Measurements from ENCODE around the gene ALG1. TPM values are rescaled to one million over a fixed set of nuclear protein-coding genes. Genes with fewer than 3 reads are reported as not detected.

ALG1 gene
- total and polyA plus RNA-seq, 2 of the 13 experiments (the other 11 are each of a cell fraction or from before 2014, with no cell fraction given): 43.3 to 75.6 TPM

- Histone ChIP-seq H4K20me1 (ENCODE audit: insufficient read depth, low read length) (no peaks in the 10 kb centered on the region), H3K4me1 (ENCODE audit: insufficient read depth, low read length) (peaks cover 25% of the 10 kb centered on the region), H3K9ac (ENCODE audit: insufficient read depth, low read depth, low read length) (peak overlapping the region; percentile 85), H3K4me3 (replicated peaks in 1 of 3; ENCODE audit: insufficient read depth in 1 of 3, low read depth in 2 of 3, low read length in 3 of 3) (peak overlapping the region; percentile 79 to 89 (median 82)), H3K4me2 (ENCODE audit: low read depth, low read length) (peak overlapping the region; percentile 95), H3K79me2 (ENCODE audit: insufficient read depth, low read length) (peaks cover 26% of the 10 kb centered on the region), H2AFZ (ENCODE audit: low read length) (peak overlapping the region; percentile 73), H3K27ac (ENCODE audit: extremely low read length, insufficient read depth, low read length) (peak overlapping the region; percentile 70), H3K9me3 (ENCODE audit: low read length) (no peaks in the 10 kb centered on the region), H3K27me3 (ENCODE audit: control insufficient read depth in 1 of 2, insufficient read depth in 2 of 2, low read length in 2 of 2) (no peaks in the 10 kb centered on the region; a peak in 1 of 5 replicates), H3K36me3 (replicated peaks in 1 of 2; ENCODE audit: control insufficient read depth in 1 of 2, insufficient read depth in 2 of 2, low read length in 2 of 2) (peaks cover 14 to 28% of the 10 kb centered on the region in 2 experiments)
- DNase-seq (ENCODE audit: low spot score) (no peak), FAIRE-seq (peak; percentile 12), ATAC-seq (no peak)
- TF ChIP-seq ZNF816 (CRISPR knock-in tag; IDR thresholded peaks at IDR 0.05; ENCODE audit: borderline replicate concordance) (peak; percentile 77; the same call in 1 of the 2 replicates), ELF4 (CRISPR knock-in tag; IDR thresholded peaks at IDR 0.05; ENCODE audit: borderline replicate concordance) (peak; percentile 92; the same call in 1 of the 2 replicates), CHD4 (IDR thresholded peaks at IDR 0.05; ENCODE audit: borderline replicate concordance, low read length) (no peak), DDIT3 (CRISPR knock-in tag; IDR thresholded peaks at IDR 0.05) (0 out of 2 replicates have a peak, but pooled peaks have one; percentile 29), RERE (CRISPR knock-in tag; IDR thresholded peaks at IDR 0.05; ENCODE audit: low read depth) (peak; percentile 37; the same call in 1 of the 2 replicates), RNF219 (CRISPR knock-in tag; IDR thresholded peaks at IDR 0.05) (peak; percentile 50; the same call in 1 of the 2 replicates), ZC3H4 (CRISPR knock-in tag; IDR thresholded peaks at IDR 0.05; ENCODE audit: borderline replicate concordance) (0 out of 2 replicates have a peak, but pooled peaks have one; percentile 6), CENPT (CRISPR knock-in tag; IDR thresholded peaks at IDR 0.05; ENCODE audit: low read depth) (no peak)
- in situ Hi-C loops (cut with HindIII; ENCODE audit: extremely low pct_ligation_motif_present, low pct_unique_long_range_greater_than_20kb): no loop called here
- CTCF ChIA-PET (ENCODE audit: low intra/inter-chr PET ratio, low total read pairs): no interaction called here
- TSS peak; percentile 70 for BruUV-seq (replicated peaks)
- WGBS (ENCODE audit: low lambda C conversion rate): 48% methylated on average over 7 of the region's 7 CpGs
- POLR2A ChIA-PET: interaction anchor here (1.0 to 2.2 kb wide), 7 partner anchors 13 to 165 kb away, joined by 3 to 12 read pairs (median 4); partner anchors contain the start of genes NAGPA and SEC14L5
- intact Hi-C loops (cut with micrococcal nuclease; ENCODE audit: unreplicated experiment): loop anchor here (5.0 kb wide), 2 partner anchors 34 to 114 kb away; partner anchors contain the start of gene SEC14L5
Observed at GRCh38 chr16:5071341-5071680, 332 bp upstream of the ALG1 start.
